Activated CD4-positive, alpha-beta memory T cell treated with anti-CD3 and anti-CD28 coated beads for 36 hours (primary cell): ENCODE results near the gene POLH. TPM values are rescaled to one million over a fixed set of nuclear protein-coding genes. Genes with fewer than 3 reads are reported as not detected.
"Not testable (repeated sequence)": the region's sequence is repeated elsewhere in the genome, so short reads cannot be mapped to it uniquely, and the experiment has no call there.

Experiments
- CTCF ChIA-PET: fragments of 350-600 bp; sonication (Branson Sonifier 250); formaldehyde crosslinking; loops from one replicate; lab custom pipeline; 2021; ENCODE audit warnings: antibody characterized with exemption, inconsistent platforms; lab: Charles Lee
- POLR2A ChIA-PET: fragments of 350-600 bp; sonication (Branson Sonifier 250); formaldehyde crosslinking; loops from one replicate; lab custom pipeline; 2021; ENCODE audit warnings: antibody characterized with exemption; lab: Charles Lee
- DNase-seq: peaks from one replicate; pipeline ENCODE4 v3.0.0-alpha.2; 2020
- H3K27ac Mint-ChIP-seq: one replicate; pipeline ENCODE4 v1.8.0; 2021; ENCODE audit warnings: mixed read lengths
- H3K27me3 Mint-ChIP-seq: one replicate; pipeline ENCODE4 v1.8.0; 2021; ENCODE audit warnings: mixed read lengths
- H3K36me3 Mint-ChIP-seq: one replicate; pipeline ENCODE4 v1.8.0; 2021; ENCODE audit warnings: mixed read lengths
- H3K4me1 Mint-ChIP-seq: one replicate; pipeline ENCODE4 v1.8.0; 2021; ENCODE audit warnings: low read depth, mixed read lengths
- H3K4me3 Mint-ChIP-seq: one replicate; pipeline ENCODE4 v1.8.0; 2021; ENCODE audit warnings: mild to moderate bottlenecking, mixed read lengths
- H3K9me3 Mint-ChIP-seq: one replicate; pipeline ENCODE4 v1.8.0; 2021; ENCODE audit warnings: mixed read lengths
- intact Hi-C: fragments of 100-400 bp; cut with micrococcal nuclease; formaldehyde crosslinking; loops from one replicate; pipeline ENCODE4 v1.15.1; 2023
- total RNA-seq, 2 experiments: library from RNA; stranded (reverse); gene quantifications; one replicate each; pipeline ENCODE4 v1.2.3, GENCODE V29; 2021

The POLH gene
- total RNA-seq: 10 to 100 TPM; 52.1 to 52.5 TPM

- H3K4me3 Mint-ChIP-seq: peak within 1 kb of the TSS; percentile 97
- no peaks in the 10 kb centered on the region for H3K9me3 Mint-ChIP-seq
- no peaks in the 10 kb centered on the region for H3K27me3 Mint-ChIP-seq
- H3K4me1 Mint-ChIP-seq: peaks cover 52% of the 10 kb centered on the region
- intact Hi-C loops: loop anchor here (2.0 to 10.0 kb wide), 2 partner anchors 53 to 199 kb away; partner anchors contain the start of genes GTPBP2 and VEGFA
- ChIA-PET POLR2A (interaction anchor here (0.6 to 1.7 kb wide), 4 partner anchors 9 to 60 kb away, joined by 3 to 14 read pairs (median 3); partner anchors contain the start of genes GTPBP2 and MAD2L1BP), CTCF (interaction anchor here (1.5 kb wide), 1 partner anchor 53 kb away, joined by 6 read pairs; the partner anchor contains the start of gene GTPBP2)
- H3K27ac Mint-ChIP-seq: peak within 1 kb of the TSS; percentile 85
- DNase-seq: peak; percentile 94
- peaks cover 41% of the 10 kb centered on the region for H3K36me3 Mint-ChIP-seq
Measured at GRCh38 chr6:43575772-43576551, at the start of gene POLH, which contains the start of gene XPO5. Gene POLH (plus strand): TSS chr6:43576185. CDS start chr6:43582320, 6,135 bp downstream. Gene XPO5 (minus strand): TSS chr6:43576038. CDS start chr6:43575864, 174 bp downstream.

- Mint-ChIP-seq H3K4me3 (no peak overlapping the region), H3K27me3 (no peaks in the 10 kb centered on the region), H3K9me3 (no peaks in the 10 kb centered on the region), H3K27ac (no peak overlapping the region), H3K4me1 (no peaks in the 10 kb centered on the region), H3K36me3 (peaks cover 49% of the 10 kb centered on the region)
- ChIA-PET POLR2A (interaction anchor here (0.8 to 1.1 kb wide), 2 partner anchors 10 to 16 kb away, joined by 3 to 4 read pairs; no protein-coding TSS in a partner anchor), CTCF (interaction anchor here (0.5 to 0.7 kb wide), 2 partner anchors 25 to 314 kb away, joined by 3 read pairs; no protein-coding TSS in a partner anchor)
- no peak for DNase-seq
- intact Hi-C loops: no loop called here
Measured at GRCh38 chr6:43532201-43532600, 43.8 kb upstream of the POLH start.

- H3K4me1 Mint-ChIP-seq, DNase-seq, H3K27me3 Mint-ChIP-seq, H3K27ac Mint-ChIP-seq, intact Hi-C loops, H3K4me3 Mint-ChIP-seq, POLR2A ChIA-PET, H3K9me3 Mint-ChIP-seq: not testable (repeated sequence)
- H3K36me3 Mint-ChIP-seq: peaks cover 43% of the 10 kb centered on the region
- CTCF ChIA-PET: interaction anchor here (1.2 kb wide), 1 partner anchor 17 kb away, joined by 3 read pairs; no protein-coding TSS in a partner anchor
Measured at GRCh38 chr6:43538986-43539385, 37.0 kb upstream of the POLH start.

GRCh38 chr6:43539409-43539808, 36.6 kb upstream of the POLH start:
- POLR2A ChIA-PET, H3K27me3 Mint-ChIP-seq, H3K9me3 Mint-ChIP-seq, H3K27ac Mint-ChIP-seq, DNase-seq, H3K4me3 Mint-ChIP-seq, intact Hi-C loops, H3K4me1 Mint-ChIP-seq: not testable (repeated sequence)
- CTCF ChIA-PET: interaction anchor here (1.2 kb wide), 1 partner anchor 16 kb away, joined by 3 read pairs; no protein-coding TSS in a partner anchor
- H3K36me3 Mint-ChIP-seq: peaks cover 45% of the 10 kb centered on the region

- peaks cover 49% of the 10 kb centered on the region for H3K36me3 Mint-ChIP-seq
- ChIA-PET POLR2A (no interaction called here), CTCF (no interaction called here)
- no peak overlapping the region for H3K4me3 Mint-ChIP-seq
- intact Hi-C loops: no loop called here
- H3K4me1 Mint-ChIP-seq: no peaks in the 10 kb centered on the region
- H3K27me3 Mint-ChIP-seq: no peaks in the 10 kb centered on the region
- no peaks in the 10 kb centered on the region for H3K9me3 Mint-ChIP-seq
- no peak for DNase-seq
- no peak overlapping the region for H3K27ac Mint-ChIP-seq
Measured at GRCh38 chr6:43540507-43540906, 35.5 kb upstream of the POLH start.

GRCh38 chr6:43541774-43542471, 34.1 kb upstream of the POLH start:
- Mint-ChIP-seq H3K36me3 (peaks cover 57% of the 10 kb centered on the region), H3K27me3 (no peaks in the 10 kb centered on the region), H3K4me1 (no peaks in the 10 kb centered on the region), H3K4me3 (no peak overlapping the region), H3K9me3 (no peaks in the 10 kb centered on the region), H3K27ac (no peak overlapping the region)
- POLR2A ChIA-PET: interaction anchor here (0.6 to 0.7 kb wide), 2 partner anchors 115 to 755 kb away, joined by 3 to 4 read pairs; no protein-coding TSS in a partner anchor
- intact Hi-C loops: no loop called here
- no peak for DNase-seq
- CTCF ChIA-PET: interaction anchor here (1.5 kb wide), 1 partner anchor 67 kb away, joined by 3 read pairs; no protein-coding TSS in a partner anchor

- H3K4me1 Mint-ChIP-seq: no peaks in the 10 kb centered on the region
- no peaks in the 10 kb centered on the region for H3K9me3 Mint-ChIP-seq
- ChIA-PET POLR2A (interaction anchor here (0.6 to 0.8 kb wide), 2 partner anchors 12 to 50 kb away, joined by 3 to 6 read pairs; no protein-coding TSS in a partner anchor), CTCF (no interaction called here)
- peaks cover 51% of the 10 kb centered on the region for H3K36me3 Mint-ChIP-seq
- no peak overlapping the region for H3K4me3 Mint-ChIP-seq
- no peaks in the 10 kb centered on the region for H3K27me3 Mint-ChIP-seq
- intact Hi-C loops: no loop called here
- DNase-seq: no peak
- no peak overlapping the region for H3K27ac Mint-ChIP-seq
Measured at GRCh38 chr6:43544461-43544860, 31.5 kb upstream of the POLH start.

- Mint-ChIP-seq H3K4me1 (no peaks in the 10 kb centered on the region), H3K9me3 (no peaks in the 10 kb centered on the region), H3K36me3 (peaks cover 57% of the 10 kb centered on the region), H3K27ac (no peak overlapping the region), H3K27me3 (no peaks in the 10 kb centered on the region), H3K4me3 (no peak overlapping the region)
- DNase-seq: no peak
- intact Hi-C loops: no loop called here
- POLR2A ChIA-PET: no interaction called here
- CTCF ChIA-PET: interaction anchor here (1.4 kb wide), 1 partner anchor 41 kb away, joined by 5 read pairs; no protein-coding TSS in a partner anchor
Measured at GRCh38 chr6:43547222-43547621, 28.8 kb upstream of the POLH start.

- POLR2A ChIA-PET, H3K9me3 Mint-ChIP-seq, H3K27ac Mint-ChIP-seq, intact Hi-C loops, H3K4me1 Mint-ChIP-seq, CTCF ChIA-PET, H3K4me3 Mint-ChIP-seq, DNase-seq, H3K27me3 Mint-ChIP-seq: not testable (repeated sequence)
- peaks cover 59% of the 10 kb centered on the region for H3K36me3 Mint-ChIP-seq
Measured at GRCh38 chr6:43557620-43558019, 18.4 kb upstream of the POLH start.

- Mint-ChIP-seq H3K27ac (no peak overlapping the region), H3K4me3 (no peak overlapping the region), H3K4me1 (no peaks in the 10 kb centered on the region), H3K27me3 (no peaks in the 10 kb centered on the region), H3K36me3 (peaks cover 56% of the 10 kb centered on the region), H3K9me3 (no peaks in the 10 kb centered on the region)
- DNase-seq: no peak
- intact Hi-C loops: no loop called here
- CTCF ChIA-PET: no interaction called here
- POLR2A ChIA-PET: no interaction called here
Measured at GRCh38 chr6:43559328-43559727, 16.7 kb upstream of the POLH start.

GRCh38 chr6:43570876-43571441, 5.0 kb upstream of the POLH start:
- H3K9me3 Mint-ChIP-seq: no peaks in the 10 kb centered on the region
- no peak overlapping the region for H3K4me3 Mint-ChIP-seq
- no peaks in the 10 kb centered on the region for H3K27me3 Mint-ChIP-seq
- intact Hi-C loops: loop anchor here (1.0 to 10.0 kb wide), 4 partner anchors 54 to 399 kb away; partner anchors contain the start of genes GTPBP2, POLR1C, SRF and VEGFA
- peaks cover 52% of the 10 kb centered on the region for H3K36me3 Mint-ChIP-seq
- ChIA-PET CTCF (interaction anchor here (1.3 kb wide), 1 partner anchor 37 kb away, joined by 9 read pairs; no protein-coding TSS in a partner anchor), POLR2A (interaction anchor here (0.6 to 1.4 kb wide), 6 partner anchors 12 to 62 kb away, joined by 3 to 6 read pairs (median 3); partner anchors contain the start of gene GTPBP2)
- H3K4me1 Mint-ChIP-seq: peaks cover 35% of the 10 kb centered on the region
- DNase-seq: no peak
- H3K27ac Mint-ChIP-seq: peak overlapping the region; percentile 90
